Nephron progenitor cell (in vitro differentiated cells): ENCODE data around the gene ATP8B3.

ENCODE experiments used
- DNase-seq: peaks from one replicate; pipeline ENCODE4 v3.0.0; 2021
- H3K27ac Mint-ChIP-seq: 2 replicates; pipeline ENCODE4 v1.8.0; 2021; ENCODE audit warnings: mild to moderate bottlenecking, moderate library complexity, mixed read lengths
- H3K27me3 Mint-ChIP-seq: 2 replicates; pipeline ENCODE4 v1.8.0; 2021; ENCODE audit warnings: mild to moderate bottlenecking, low read depth, mixed read lengths; ENCODE audit not compliant: poor library complexity
- H3K36me3 Mint-ChIP-seq: 2 replicates; pipeline ENCODE4 v1.8.0; 2021; ENCODE audit warnings: low read depth, mixed read lengths
- H3K4me1 Mint-ChIP-seq: 2 replicates; pipeline ENCODE4 v1.8.0; 2021; ENCODE audit warnings: mixed read lengths
- H3K4me3 Mint-ChIP-seq: 2 replicates; pipeline ENCODE4 v1.8.0; 2021; ENCODE audit warnings: mild to moderate bottlenecking, moderate library complexity, mixed read lengths
- H3K9me3 Mint-ChIP-seq: 2 replicates; pipeline ENCODE4 v1.8.0; 2021; ENCODE audit warnings: mild to moderate bottlenecking, moderate library complexity, mixed read lengths
- TF ChIP-seq, protein P1 (sequence below): fragments of 200-600 bp; sonication (generic); IDR thresholded peaks from 2 replicates; pipeline ENCODE4 v1.5.0; 2021; ENCODE audit warnings: antibody characterized with exemption

ATP8B3 gene

DNA sequence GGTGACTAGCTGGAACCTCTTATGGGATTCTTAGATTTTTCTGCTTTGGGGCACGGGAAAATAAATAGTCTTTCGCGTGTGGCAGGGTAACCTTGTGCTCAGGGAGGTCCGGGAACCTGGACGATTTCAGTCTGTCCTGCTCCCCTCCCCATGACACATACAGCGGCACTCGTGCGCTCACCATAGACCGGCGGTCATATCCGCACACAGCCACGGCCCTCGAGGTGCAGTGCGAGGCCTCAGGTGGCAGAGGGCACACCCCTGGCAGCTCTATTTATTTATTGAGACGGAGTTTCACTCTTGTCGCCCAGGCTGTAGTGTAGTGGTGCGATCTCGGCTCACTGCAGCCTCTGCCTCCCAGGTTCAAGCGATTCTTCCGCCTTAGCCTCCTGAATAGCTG is 55.8 kb downstream of the ATP8B3 start:
- Mint-ChIP-seq H3K4me3 (no peak overlapping the region), H3K9me3 (no peaks in the 10 kb centered on the region), H3K27me3 (peaks cover 89% of the 10 kb centered on the region), H3K36me3 (no peaks in the 10 kb centered on the region), H3K27ac (no peak overlapping the region), H3K4me1 (peaks cover 13% of the 10 kb centered on the region)
- TF ChIP-seq, protein P1, sequence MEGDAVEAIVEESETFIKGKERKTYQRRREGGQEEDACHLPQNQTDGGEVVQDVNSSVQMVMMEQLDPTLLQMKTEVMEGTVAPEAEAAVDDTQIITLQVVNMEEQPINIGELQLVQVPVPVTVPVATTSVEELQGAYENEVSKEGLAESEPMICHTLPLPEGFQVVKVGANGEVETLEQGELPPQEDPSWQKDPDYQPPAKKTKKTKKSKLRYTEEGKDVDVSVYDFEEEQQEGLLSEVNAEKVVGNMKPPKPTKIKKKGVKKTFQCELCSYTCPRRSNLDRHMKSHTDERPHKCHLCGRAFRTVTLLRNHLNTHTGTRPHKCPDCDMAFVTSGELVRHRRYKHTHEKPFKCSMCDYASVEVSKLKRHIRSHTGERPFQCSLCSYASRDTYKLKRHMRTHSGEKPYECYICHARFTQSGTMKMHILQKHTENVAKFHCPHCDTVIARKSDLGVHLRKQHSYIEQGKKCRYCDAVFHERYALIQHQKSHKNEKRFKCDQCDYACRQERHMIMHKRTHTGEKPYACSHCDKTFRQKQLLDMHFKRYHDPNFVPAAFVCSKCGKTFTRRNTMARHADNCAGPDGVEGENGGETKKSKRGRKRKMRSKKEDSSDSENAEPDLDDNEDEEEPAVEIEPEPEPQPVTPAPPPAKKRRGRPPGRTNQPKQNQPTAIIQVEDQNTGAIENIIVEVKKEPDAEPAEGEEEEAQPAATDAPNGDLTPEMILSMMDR, result no peak
- no peak for DNase-seq

DNA sequence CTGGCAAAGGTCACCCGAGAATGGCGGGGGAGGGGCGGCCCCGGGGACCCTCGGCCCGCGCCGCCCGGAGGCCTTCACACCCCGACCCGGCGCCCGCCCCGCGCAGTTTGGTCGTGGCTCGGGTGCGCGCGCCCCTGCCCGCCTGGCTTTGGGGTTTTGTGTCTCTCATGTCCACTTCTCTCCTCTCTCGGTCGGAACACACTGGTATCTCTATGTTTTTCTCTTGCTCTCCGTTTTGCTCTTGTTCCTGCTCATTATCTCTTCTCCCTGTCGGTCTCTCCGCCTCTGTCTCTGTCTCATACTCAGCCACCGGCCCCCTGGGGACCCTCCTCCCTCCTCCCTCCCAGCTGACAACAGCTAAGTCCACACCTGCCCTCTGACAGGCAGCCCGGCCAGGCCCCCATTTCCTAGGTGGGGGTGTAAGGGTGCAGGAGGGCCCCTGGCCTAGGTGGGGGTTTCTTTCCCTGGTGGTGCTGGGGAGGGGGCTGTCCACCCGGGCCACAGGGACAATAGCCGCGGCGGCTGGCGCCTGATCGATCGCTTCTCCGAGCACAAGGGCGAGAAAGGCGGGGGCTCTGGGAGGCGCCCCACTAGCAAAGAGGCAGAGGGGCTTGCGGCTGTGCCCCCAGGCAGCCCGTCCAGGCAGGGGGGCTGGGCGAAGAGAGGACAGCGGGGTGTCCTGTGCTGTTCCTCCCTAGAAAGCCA is 56.5 kb downstream of the ATP8B3 start:
- peaks cover 13% of the 10 kb centered on the region for H3K4me1 Mint-ChIP-seq
- no peak for DNase-seq
- peaks cover 89% of the 10 kb centered on the region for H3K27me3 Mint-ChIP-seq
- H3K4me3 Mint-ChIP-seq, result peak overlapping the region; percentile 73
- H3K36me3 Mint-ChIP-seq, result no peaks in the 10 kb centered on the region
- no peak overlapping the region for H3K27ac Mint-ChIP-seq
- TF ChIP-seq, protein P1, result no peak
- H3K9me3 Mint-ChIP-seq, result no peaks in the 10 kb centered on the region

DNA sequence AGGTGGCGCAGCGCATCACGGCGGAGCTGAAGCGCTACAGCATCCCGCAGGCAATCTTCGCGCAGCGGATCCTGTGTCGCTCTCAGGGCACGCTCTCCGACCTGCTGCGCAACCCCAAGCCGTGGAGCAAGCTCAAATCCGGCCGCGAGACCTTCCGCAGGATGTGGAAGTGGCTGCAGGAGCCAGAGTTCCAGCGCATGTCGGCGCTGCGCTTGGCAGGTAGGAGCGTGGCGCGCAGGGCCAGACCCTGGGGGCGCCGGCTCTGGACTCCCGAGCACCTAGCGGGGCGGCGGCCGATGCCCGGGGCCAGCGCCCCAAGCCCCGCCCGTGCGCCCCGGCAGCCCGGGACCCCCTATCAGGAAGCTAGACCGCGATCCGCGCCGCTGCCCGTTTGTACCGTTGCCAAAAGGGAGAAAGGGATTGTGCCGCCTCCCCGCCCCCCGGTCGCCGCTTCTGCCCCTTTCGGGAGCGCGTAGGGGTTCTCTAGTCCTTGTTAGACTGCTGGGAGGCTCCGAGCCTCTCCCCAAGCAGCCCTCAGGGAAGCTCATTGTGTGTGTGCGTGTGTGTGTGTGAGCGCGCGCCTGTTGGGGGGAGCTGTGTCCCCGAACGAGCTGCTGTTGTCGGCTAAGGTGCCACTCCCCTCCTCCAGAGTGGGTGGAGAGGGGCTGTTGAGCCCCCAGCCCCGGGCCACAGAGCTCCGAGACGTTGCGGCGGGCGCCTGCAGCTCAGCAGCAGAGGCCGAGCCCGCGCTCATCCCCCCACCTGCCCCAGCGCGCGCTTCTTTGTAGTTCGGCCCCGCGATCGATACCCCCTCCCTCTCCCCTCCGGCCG is 57.2 kb downstream of the ATP8B3 start:
- H3K4me1 Mint-ChIP-seq, result peaks cover 13% of the 10 kb centered on the region
- no peak overlapping the region for H3K27ac Mint-ChIP-seq
- no peaks in the 10 kb centered on the region for H3K9me3 Mint-ChIP-seq
- no peaks in the 10 kb centered on the region for H3K36me3 Mint-ChIP-seq
- peaks cover 89% of the 10 kb centered on the region for H3K27me3 Mint-ChIP-seq
- peak overlapping the region; percentile 38 for H3K4me3 Mint-ChIP-seq
- TF ChIP-seq, protein P1, result no peak
- no peak for DNase-seq

DNA sequence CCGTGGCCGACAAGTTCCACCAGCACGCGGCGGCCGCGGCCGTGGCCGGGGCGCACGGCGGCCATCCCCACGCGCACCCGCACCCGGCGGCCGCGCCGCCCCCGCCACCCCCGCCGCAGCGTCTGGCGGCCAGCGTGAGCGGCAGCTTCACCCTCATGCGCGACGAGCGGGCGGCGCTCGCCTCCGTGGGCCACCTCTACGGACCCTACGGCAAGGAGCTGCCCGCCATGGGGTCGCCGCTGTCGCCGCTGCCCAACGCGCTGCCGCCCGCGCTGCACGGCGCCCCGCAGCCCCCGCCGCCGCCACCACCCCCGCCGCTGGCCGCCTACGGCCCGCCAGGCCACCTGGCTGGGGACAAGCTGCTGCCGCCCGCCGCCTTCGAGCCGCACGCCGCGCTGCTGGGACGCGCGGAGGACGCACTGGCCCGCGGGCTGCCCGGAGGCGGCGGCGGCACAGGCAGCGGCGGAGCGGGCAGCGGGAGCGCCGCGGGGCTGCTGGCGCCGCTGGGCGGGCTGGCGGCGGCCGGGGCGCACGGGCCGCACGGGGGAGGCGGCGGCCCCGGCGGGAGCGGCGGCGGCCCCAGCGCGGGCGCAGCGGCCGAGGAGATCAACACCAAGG is 57.9 kb downstream of the ATP8B3 start:
- TF ChIP-seq, protein P1, result no peak
- Mint-ChIP-seq H3K27ac (no peak overlapping the region), H3K4me3 (no peak overlapping the region), H3K27me3 (peaks cover 88% of the 10 kb centered on the region), H3K9me3 (no peaks in the 10 kb centered on the region), H3K4me1 (peaks cover 13% of the 10 kb centered on the region), H3K36me3 (no peaks in the 10 kb centered on the region)
- DNase-seq, result no peak

DNA sequence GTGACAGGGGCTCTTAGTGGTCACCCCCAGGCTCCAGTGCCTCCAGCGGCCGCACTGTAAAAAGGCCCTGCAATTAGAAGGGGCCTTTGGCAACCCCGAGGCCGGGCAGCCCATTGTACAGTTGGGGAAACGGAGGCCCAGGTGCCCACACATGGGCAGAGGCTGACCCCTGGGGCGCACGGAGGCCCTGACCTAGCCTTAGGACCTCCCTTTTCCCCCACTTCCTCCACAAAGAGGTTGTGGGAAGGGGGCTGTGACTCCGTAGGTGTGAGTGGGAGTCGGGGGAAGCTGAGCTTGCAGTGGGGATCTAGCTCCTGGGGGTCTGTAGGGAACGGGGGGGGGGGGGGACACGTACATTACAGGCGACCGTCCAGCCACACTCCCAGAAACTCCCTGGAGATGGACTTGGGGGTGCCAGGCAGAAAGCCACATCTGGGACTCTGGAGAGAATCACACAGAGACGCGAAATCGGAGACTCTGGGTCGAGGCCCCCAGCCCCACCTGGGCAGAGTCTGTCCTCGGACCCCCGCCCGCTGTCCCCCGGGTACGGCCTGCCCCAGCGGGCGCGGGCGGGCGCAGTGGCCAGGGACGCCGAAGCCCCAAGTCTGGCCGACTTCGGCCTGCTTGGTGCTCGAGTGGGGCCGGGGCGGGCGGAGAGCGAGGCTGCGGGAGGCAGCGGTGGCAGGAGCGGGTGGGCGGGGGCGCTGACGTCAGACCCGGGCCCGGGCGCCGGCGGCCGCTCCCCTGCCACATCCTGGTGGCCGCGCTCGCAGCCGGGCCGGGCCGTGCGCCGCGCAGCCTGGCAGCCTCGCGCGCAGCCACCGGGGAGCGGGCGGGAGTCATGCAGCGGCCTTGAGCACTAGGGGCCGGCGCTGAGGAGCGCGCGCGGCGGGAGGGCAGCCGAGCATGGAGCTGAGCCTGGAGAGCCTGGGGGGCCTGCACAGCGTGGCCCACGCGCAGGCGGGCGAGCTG is 59.0 kb downstream of the ATP8B3 start, which contains the start of gene ONECUT3:
ONECUT3 (plus strand) TSS at position 750 of the 972 bp plus-strand sequence; CDS start at position 907, 157 bp downstream.
- H3K27me3 Mint-ChIP-seq, result peaks cover 88% of the 10 kb centered on the region
- TF ChIP-seq, protein P1, result no peak
- H3K4me3 Mint-ChIP-seq, result no peak within 1 kb of the TSS
- peaks cover 13% of the 10 kb centered on the region for H3K4me1 Mint-ChIP-seq
- H3K27ac Mint-ChIP-seq, result no peak within 1 kb of the TSS
- peak; percentile 69 for DNase-seq
- no peaks in the 10 kb centered on the region for H3K9me3 Mint-ChIP-seq
- H3K36me3 Mint-ChIP-seq, result no peaks in the 10 kb centered on the region
